Activated CD8-positive, alpha-beta memory T cell treated with anti-CD3 and anti-CD28 coated beads, Interleukin-2, amount 50 U/mL, for 4 hours (primary cell): Measurements from ENCODE around the gene RUNX3.

Experiments
- DNase-seq: peaks from one replicate; pipeline ENCODE4 v3.0.0-alpha.2; 2020

Gene RUNX3

DNA sequence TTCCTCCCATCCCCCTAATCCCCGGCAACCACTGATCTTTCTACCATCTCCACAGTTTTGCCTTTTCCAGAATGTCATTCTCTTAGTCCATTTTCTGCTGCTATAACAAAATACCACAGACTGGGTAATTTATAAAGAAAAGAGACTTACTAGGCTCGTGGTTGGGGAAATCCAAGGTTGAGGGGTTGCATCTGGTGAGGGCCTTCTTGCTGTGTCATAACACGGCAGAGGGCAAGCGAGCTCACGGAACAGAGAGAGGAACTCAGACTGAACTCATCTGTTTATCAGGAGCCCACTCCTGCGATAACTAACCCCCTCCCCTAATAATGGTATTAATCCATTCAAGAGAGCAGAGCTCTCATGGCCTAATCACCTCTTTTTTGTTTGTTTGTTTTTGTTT lies 52.0 kb downstream of the RUNX3 start:
- no peak for DNase-seq

DNA sequence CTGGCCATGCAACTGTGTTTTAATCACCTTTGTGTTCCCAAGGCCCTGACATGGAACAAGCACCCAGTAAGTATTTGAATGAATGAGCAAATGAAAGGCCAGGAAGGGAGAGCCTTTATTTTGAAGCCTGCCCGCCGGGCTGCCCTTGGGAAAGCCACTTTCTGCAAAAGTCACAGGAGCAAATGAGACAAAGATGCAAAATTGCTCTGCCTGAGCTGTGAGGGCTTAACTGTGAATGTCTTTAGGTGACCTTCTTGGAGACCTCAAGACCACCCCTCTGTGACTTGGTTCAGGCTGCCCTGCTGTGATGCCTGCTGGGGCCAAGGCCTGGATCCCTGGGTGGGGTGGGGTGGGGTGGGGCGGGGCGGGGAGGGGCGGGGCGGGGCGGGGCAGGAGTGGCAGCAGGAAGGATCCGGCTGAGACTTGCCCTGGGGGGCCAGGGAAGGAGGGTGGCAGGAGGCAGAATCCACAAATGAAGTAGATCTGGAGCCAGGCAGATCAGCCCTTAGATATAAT lies 54.0 kb downstream of the RUNX3 start:
- DNase-seq: no peak

DNA sequence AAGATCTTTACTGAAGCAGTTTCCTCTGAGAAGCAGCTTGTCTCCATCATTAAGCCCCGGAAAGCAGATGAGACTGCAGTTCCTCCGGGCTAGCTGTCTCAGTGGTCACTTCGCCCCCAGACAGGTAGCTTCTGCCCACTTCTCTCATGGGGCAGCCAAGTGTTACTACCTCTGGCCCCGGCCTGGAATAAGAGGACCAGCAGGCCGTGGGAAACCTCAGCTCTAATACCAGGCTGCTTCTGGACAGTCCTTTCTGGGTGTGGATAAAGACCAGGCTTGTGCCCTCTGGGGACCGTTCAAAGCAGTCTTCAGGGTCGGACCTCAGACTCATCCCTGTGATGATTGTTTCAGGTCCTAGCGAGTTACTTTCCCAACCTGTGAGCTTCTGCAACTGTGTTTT lies 54.8 kb downstream of the RUNX3 start:
- DNase-seq: no peak

DNA sequence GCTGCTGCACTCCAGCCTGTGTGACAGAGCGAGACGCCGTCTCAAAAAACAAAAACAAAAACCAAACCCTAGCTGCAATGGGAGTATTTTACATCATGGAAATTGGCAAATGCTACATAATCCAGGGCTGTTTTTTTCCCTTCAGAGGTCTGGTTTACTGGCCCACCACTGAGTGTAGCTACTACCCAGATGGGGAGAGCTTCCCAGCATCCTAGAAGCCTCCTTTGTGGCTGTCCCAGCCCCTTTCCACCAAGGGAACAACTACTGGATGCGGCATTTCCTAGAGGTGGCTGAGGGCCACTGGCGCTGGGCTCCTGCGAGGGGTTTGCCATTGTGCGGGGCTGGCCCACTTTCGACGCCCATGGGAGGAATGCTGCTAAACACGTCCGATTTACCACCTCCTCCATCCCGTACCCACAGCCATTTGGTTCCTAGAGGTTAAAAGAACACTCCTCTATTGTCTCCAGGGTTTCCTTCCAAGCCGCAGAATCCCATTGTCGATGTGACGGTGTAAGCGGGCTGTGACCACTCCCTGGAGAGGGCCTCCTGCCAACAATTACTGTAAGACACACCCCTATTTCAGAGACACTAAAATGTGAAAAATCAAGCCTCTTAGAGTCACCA lies 55.4 kb downstream of the RUNX3 start:
- no peak for DNase-seq

DNA sequence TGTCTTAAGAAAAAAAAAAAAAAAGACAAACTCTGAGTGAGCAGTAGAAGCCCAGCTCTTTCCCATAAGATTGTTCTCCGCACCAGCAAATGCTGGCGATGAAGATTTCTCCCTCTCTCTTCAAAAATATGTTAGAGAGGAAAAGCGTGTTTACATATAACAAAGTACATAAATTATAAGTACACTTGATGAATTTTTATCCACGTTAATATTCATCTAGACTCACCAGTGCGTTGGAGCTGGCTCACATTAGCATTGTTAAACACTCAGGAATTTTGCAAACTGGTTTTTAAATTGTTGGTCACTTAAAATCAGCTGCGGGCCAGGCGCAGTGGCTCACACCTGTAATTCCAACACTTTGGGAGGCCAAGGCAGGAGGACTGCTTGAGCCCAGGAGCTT lies 56.0 kb downstream of the RUNX3 start:
- DNase-seq: no peak

DNA sequence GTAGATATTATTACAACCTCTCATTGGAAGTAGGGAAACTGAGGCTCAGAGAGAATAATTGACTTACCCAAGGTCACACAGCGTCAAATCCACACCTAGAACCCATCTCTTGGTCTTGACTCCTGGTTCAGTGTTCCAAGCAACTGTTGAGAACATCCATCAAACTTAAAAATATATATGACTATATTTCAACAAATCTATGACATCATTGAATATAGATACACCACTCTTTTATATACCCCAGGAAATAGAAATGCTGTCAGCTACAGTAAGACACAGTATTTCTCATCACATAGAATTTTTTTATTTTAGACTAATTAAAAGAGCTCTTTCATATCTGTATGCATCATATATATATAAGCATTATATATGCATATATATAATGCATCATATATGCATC lies 56.9 kb downstream of the RUNX3 start:
- no peak for DNase-seq

DNA sequence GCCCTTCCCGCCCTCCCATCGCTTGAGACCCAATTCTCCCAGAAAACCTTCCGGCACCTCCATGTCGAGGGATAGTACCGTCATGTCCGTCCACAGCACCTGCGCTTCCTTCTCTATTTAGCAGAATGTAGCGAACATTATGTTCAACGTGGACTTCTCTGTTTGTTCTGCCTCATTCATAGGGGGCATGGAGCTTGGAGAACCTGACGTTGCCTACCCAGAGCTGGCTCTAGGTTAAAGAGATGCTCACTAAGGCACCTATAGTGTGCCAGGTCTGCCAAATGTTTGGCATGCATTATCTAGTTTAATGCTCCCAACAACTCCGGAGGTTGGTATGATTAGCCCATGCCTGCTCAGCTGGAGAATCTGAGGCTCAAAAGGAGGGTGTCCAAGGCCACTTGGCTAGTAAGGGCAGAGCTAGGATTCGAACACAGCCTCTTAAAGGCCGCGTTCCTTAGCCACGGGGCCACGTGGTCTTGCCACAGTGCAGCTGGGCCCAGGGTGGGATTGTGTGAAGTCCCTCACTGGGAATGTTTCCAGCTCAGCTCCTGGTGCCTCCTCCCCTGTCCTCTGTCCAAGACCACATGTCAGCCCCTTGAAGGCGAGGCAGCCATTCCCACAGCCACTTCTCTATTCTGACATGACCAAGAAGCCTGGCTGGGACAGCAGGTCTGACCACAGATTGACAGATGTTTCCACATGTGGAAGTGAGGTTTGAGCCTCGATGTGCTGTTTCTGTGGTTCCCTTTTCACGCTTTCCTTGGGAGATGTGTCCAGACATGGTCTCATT lies 57.8 kb downstream of the RUNX3 start:
- no peak for DNase-seq

DNA sequence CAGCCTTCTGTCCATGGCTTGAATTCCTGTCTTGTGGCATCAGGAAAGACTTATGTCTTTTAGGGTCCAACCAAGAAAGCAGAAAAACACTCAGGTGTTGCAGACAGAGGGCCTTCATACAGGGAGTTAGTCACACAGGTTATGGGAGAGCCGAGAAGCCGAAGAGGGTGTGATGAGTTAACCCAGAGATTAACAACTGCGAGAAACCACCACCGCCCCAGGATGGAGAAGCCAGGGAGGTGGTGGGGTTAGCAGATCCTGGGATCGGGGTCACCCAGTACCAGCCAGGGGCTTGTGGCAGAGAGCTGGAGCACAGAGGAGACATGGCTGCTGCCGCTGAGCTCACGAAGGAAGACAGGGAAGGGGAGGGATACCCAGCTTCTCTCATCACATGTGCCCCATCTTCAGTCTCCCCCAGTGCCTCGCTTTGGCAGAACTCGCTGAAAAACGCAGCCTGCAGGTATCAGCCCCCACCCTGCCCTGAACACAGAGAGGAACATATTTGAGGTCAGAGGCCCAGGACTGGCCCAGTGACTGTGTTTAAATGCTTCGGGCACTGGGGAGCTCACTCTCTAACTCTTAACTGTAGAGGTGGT lies 58.7 kb downstream of the RUNX3 start:
- no peak for DNase-seq

DNA sequence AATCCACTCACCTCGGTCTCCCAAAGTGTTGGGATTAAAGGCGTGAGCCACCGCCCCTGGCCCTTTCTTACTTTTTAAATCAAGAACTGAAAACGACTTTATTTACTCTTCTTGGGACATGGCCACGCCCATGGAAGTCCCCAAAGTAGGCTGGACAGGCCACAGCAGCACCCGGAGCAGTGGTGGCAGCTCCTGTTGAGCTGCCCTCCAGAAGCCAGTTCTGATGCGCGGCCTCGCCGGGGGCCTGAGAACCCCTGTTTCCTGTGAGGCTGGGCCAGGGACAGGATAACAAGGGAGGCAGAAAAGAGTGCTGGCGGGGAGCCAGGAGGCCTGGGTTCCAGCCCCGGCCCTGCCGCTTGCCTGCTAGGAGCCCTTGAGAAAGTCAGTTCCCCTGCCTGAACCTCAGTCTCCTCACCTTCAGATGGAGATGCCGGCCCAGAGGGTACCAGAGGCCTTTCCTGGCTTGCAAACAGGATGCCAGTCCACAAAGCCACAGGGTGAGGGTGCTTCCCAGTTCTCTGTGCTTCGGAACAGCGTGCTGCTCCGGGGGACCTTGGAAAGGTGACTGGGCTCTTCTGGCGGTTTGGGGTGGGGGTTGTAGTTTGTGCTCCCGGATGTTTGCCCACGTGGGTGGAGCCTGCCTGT lies 59.4 kb downstream of the RUNX3 start:
- no peak for DNase-seq

DNA sequence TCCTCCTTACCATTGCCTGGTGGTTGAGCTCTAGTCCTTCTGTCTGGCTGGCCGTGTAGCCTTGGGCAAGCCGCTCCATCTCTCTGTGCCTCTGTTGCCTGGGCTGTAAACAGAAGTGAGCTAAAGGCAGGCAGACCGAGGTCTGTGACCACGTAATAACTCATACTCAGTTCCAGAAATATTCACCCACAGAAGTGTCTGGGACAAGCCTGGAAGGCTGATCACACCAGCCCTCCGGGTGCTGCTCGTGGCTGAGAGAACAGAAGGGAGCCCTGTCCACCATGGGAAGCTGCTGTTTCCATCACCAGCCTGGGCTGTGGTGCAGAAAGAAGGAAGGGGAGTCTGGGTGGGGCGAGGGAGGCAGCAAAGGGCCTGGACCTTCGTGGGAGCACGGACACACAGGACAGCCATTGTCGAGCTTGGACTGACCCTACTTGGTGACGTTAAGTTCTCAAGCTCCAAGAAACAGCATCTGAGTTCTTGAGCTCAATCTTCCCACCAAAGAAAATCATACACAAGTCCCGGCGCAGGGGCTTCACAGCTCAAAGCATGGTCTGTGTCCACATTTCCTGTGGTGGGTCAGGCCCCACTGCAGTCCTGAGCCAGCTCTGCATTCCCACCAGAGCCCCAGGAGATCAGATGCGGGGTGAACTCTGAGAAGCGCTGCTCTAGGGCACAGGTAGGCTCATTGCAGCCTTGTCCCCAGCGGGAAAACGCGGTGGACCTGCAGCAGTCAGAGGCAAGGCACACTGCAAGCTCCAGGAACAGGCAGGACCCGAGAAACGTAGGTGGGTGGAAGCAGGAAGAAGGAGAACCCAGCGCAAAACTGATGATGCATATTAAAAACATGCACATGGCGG lies 61.8 kb downstream of the RUNX3 start:
- no peak for DNase-seq

DNA sequence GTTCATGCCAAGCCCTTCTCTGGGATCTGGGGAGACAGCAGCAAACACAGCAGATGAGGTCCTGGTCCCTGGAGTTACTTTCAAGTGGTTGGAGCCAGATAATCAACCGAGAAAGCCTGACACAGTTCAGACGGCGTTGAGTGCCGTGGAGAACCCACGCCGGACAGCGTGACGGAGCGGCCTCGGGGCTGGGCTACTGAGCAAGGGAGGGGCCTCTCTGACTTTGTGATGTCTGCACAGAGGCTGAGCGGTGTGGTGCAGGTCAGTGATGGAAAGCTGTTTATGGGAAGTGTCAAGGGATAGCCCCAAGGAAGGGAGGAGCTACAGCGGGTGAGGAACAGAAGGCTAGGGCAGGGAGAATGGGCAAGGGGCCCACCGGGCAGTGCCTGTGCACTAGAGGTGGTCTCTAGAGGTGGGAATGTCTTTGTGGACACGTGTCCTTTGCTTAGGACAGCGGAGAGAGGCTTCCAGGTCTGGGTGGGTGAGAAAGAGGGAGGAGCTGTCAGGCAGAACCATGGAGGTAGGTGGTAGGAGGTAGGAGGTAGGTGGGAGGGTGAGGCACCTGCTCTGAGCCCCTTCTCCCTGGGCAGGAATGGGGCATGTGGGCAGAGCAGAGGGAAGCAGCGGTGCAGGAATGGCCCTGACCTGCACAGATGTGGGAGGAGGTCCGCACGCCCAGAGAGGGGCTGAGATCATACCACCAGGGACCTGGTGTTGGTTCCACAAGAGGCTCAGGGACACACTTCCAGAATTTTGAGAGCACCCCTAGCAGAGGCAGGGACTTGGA lies 62.8 kb downstream of the RUNX3 start:
- no peak for DNase-seq

DNA sequence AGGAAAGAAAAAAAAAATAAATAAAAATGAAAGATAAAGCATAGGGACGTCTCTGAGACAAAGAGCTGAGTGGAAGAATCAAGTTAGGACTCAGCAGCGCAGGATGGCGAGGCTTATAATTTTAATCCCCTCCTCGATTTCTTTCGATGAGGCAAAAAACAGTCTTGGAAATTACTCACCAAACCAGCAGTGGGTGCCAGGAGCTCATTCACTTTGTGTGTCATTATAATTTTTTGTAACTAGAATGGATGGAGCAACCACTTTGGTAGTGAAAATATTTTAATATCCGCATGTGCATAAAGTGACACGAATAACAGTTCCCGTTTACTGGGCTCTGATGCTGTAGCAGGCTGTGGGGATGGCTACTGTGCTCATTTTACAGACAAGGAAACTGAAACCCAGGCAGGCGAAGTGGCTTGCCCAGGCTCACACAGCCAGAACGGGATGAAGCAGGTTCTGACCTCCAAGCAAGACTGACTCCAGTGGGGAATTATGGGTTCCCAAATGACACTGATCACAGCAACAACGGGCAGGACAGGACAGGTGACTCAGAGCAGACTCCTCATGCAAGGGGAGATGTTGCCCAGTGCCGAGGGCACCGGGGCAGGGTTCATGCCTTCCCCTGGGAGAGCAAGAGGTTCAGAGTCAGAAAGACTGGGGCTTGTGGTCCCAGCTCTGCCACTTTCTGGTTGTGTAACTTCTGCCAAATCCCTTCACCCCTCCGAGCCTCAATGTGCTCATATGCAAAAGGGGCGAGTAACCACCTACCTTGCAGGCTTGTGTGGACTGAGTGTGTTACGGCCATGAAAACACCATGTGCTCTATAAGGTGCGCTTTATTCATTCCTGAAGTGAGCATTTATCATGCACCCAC lies 63.6 kb downstream of the RUNX3 start:
- DNase-seq: no peak

DNA sequence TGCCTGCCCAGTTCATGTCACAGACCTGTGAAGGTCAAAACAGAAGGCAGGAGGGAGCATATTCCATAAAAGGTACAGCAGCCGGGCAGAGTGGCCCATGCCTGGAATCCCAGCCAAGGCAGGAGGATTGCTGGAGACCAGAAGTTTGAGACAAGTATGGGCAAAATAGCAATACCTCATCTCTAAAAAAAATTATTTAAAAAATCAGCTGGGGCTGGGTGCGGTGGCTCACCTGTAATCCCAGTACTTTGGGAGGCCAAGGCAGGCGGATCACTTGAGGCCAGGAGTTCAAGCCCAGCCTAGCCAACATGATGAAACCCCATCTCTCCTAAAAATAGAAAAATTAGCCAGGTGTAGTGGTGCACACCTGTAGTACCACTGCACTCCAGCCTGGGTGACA lies 64.5 kb downstream of the RUNX3 start:
- no peak for DNase-seq

DNA sequence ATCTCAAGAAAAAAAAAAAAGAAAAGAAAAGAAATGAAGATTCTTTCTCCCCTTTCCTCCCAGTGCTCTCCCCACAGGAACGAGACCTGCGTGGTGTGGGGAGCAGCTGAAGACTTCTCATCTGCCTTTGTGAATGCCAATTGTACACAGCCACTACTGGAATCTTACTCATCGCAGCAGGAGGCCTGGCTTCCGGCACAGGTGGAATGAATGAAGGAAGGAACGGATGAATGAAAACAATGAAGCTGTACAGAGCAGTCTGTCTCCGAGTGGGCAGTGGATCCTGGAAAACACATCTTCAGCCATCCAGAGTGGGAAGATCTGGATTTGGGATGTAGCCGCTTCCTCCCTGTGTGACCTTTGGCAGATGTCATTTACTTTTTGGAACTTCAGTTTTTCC lies 64.9 kb downstream of the RUNX3 start:
- DNase-seq: no peak

DNA sequence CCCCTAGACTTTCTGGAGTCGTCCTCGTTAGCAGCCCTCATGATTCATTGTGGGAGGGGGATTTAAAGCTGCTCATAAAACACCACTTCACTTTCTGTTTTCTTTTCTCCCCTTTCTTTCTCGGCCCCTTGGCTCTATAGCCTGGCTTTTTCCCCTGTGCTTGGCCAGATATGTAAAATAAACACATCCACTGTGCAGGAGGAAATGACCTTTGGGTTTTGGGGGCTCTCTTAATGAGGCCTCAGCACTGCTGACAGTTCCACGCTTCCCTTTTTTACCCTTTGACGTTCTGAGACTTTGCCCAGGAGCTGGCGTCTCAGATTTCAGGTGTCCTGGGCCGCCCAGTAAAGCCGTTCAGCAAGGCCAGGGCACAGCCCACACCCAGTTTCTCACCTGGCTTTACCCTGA lies 65.7 kb downstream of the RUNX3 start:
- no peak for DNase-seq

DNA sequence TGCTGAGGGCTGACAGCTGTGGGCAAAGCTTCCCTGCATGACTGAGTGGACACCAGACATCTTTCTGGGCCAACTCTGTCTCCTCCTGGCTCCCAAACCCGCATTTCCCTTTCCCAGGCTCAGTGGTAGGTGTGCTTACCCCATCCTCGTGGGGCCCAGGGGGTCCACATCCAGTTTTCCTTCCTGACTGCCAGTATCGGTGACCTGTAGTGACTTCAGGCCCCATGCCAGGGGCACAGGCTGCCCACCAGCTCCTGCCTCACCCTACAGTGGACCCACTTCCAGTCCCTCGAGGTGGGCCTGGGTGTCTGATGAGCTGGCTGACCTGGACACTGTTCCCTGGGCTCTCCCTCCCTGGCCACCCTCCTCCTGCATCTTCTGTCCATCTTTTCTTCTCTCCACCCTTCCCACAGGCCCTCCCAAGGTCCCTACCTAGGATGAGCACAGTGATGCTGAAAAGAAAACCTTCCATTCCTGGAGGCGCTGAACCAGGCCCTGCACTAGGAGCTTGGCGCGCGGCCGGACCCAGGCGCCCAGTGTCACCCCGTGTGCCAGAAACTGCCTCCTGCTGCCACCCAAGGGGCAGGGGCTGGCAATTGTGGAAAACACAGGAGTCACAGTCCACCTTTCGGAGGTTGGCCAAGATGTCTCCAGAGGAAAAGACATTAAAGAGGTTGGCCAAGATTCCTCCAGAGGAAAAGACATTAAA lies 67.1 kb downstream of the RUNX3 start:
- DNase-seq: no peak

DNA sequence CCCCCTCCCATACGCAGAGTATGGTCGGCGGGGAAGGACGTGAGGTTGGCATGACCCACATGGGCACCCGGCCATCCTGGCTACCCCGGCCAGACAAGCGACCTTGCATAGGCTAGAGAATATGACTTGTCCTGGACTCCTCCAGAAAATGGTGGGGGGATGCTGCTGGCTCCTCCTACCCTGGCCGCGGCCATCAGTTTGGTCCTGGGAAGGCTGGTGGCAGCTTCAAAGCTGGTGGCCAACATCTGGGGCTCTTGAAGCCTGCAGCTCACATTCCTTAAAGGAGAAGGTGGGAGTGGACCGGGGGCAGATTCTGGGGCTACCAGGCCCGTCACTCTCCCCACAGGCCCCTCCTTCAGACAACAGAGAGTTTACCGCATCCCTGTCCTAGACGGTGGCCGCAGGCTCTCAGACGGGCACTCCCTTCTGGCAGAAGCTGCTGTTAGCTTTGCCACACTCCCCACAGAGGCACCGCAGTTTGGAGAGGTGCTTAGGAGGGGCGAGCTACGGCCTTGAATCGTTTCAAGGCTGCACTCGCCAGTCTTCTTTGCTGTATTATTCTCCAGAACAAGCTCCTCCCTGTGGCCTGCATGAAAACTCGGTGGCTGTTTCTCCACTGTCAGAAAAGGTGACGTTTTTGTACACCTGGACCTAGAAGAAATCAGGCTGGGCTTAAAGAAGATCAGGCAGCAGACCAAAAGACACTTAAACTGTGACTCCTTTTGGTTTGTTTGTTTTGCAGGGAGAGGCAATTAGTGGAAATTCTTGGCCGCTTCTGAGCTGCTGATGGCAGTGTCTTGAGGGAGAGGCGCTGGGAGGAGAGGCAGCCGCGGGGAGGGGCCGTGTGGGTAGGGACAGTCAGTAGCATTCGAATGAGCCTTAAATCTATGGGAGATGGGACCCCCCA lies 68.0 kb downstream of the RUNX3 start:
- DNase-seq: no peak

DNA sequence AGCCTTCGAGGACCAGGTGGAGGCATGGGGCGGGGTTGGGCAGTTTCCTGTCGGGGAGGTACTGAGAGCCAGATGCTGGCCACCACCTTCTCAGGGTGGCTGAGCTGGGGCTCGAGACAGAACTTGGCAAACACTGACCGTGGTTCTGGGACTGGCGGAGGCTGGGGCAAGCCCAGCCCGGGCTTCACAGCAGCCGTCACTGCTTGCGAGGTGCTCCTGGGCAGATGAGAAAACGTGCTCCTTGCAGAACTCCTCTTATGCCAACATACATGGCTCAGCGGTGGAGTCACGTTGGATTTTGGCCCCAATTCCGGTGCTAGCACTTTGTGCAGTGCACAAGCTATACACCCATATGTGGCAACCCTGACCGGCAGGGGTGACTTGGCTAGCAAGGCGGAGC lies 69.2 kb downstream of the RUNX3 start:
- no peak for DNase-seq
